Esophagus (tissue), 2 donors: Measurements from ENCODE around the gene TYRP1. TPM values are rescaled to one million over a fixed set of nuclear protein-coding genes. Genes with fewer than 3 reads are reported as not detected.

Experiments
- H3K27ac ChIP-seq, 2 donors: one replicate each; pipeline ENCODE4 v1.5.1; 2013; ENCODE audit warnings: low read depth in 2 of 2, mild to moderate bottlenecking in 2 of 2, inconsistent platforms in 1 of 2, low read length in 1 of 2, moderate library complexity in 1 of 2
- H3K27me3 ChIP-seq, 2 donors: one replicate each; pipeline ENCODE4 v1.6.1; 2013; ENCODE audit warnings: low read length in 2 of 2, control low read depth in 1 of 2, mild to moderate bottlenecking in 1 of 2; ENCODE audit not compliant: insufficient read depth in 2 of 2, control insufficient read depth in 1 of 2
- H3K36me3 ChIP-seq, 2 donors: one replicate each; pipeline ENCODE4 v1.6.1; 2013; ENCODE audit warnings: low read length in 1 of 2; ENCODE audit not compliant: control insufficient read depth in 2 of 2, insufficient read depth in 2 of 2
- H3K4me1 ChIP-seq, 2 donors: one replicate each; pipeline ENCODE4 v1.6.1; 2013; ENCODE audit warnings: low read length in 1 of 2; ENCODE audit not compliant: control insufficient read depth in 2 of 2, insufficient read depth in 2 of 2
- H3K4me3 ChIP-seq, 2 donors: one replicate each; pipeline ENCODE4 v1.5.1; 2013; ENCODE audit warnings: low read length in 2 of 2, mild to moderate bottlenecking in 2 of 2, low read depth in 1 of 2, moderate library complexity in 1 of 2
- H3K9me3 ChIP-seq, 2 donors: one replicate each; pipeline ENCODE4 v1.6.1; 2013; ENCODE audit warnings: mild to moderate bottlenecking in 2 of 2, low read depth in 1 of 2, low read length in 1 of 2, moderate library complexity in 1 of 2; ENCODE audit not compliant: control insufficient read depth in 2 of 2, insufficient read depth in 1 of 2
- WGBS, 2 donors: extraction: QIAGEN DNeasy Blood & Tissue Kit; methylation state at CpG; one replicate each; pipeline ENCODE4 v1.1.7; 2013; 5-methylcytosine and 5-hydroxymethylcytosine counted together
- polyA plus RNA-seq, 2 donors: library from polyadenylated mRNA; stranded (reverse); fragments of 200-250 nt; gene quantifications; one replicate each; pipeline ENCODE4 v1.2.3, GENCODE V29; 2013
- donor health status: healthy with polysubstance abuse.
- donor health status: Bipolar disorder and iron deficiency.

The TYRP1 gene
- polyA plus RNA-seq, 2 donors: 0.02 to 0.27 TPM

GRCh38 chr9:12748016-12748415 is 54.8 kb downstream of the TYRP1 start:
- no peaks in the 10 kb centered on the region for H3K9me3 ChIP-seq
- no peaks in the 10 kb centered on the region for H3K36me3 ChIP-seq
- no peaks in the 10 kb centered on the region for H3K27me3 ChIP-seq
- no peak overlapping the region for H3K4me3 ChIP-seq
- WGBS, 2 donors: 54 to 84% methylated on average over 1 of the region's 1 CpG
- H3K27ac ChIP-seq: no peak overlapping the region
- H3K4me1 ChIP-seq: no peaks in the 10 kb centered on the region

- no peaks in the 10 kb centered on the region for H3K9me3 ChIP-seq
- no peak overlapping the region for H3K4me3 ChIP-seq
- no peak overlapping the region for H3K27ac ChIP-seq
- no peaks in the 10 kb centered on the region for H3K27me3 ChIP-seq
- H3K4me1 ChIP-seq: no peaks in the 10 kb centered on the region
- H3K36me3 ChIP-seq: no peaks in the 10 kb centered on the region
Measured at GRCh38 chr9:12748954-12749353, 55.8 kb downstream of the TYRP1 start.

- H3K4me1 ChIP-seq: no peaks in the 10 kb centered on the region
- no peaks in the 10 kb centered on the region for H3K36me3 ChIP-seq
- H3K27ac ChIP-seq: no peak overlapping the region
- no peak overlapping the region for H3K4me3 ChIP-seq
- WGBS, 2 donors: 86 to 90% methylated on average over 3 of the region's 3 CpGs
- no peaks in the 10 kb centered on the region for H3K27me3 ChIP-seq
- no peaks in the 10 kb centered on the region for H3K9me3 ChIP-seq
Measured at GRCh38 chr9:12753931-12754330, 60.7 kb downstream of the TYRP1 start.

DNA sequence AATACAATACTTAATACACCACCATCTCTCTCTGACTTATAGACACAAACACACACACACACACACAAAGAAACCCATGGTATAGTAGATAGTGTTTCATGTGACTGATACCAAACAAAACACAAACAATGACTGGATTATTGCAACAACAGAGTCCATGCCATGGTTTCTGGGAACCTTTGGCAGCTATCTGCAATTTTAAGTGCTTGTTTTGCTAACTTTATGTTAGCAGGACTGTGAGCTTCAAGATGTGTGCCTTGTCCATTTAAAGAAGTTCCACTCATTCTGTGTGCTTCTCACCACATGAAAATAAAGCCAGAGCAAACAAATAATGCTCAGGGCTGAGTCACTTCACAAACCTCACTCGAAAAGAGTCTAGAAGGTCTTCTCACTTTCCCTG is 66.6 kb downstream of the TYRP1 start:
- Histone ChIP-seq H3K4me1 (peaks cover 0 to 1% of the 10 kb centered on the region in 2 donors), H3K4me3 (no peak overlapping the region), H3K36me3 (no peaks in the 10 kb centered on the region), H3K9me3 (no peaks in the 10 kb centered on the region), H3K27me3 (no peaks in the 10 kb centered on the region), H3K27ac (no peak overlapping the region)
- 62 to 76% methylated on average over 1 of the region's 1 CpG for WGBS, 2 donors

Other genes starting within 250 kb of the TYRP1 start
- 1 to 10 TPM; 1.9 to 3.1 TPM for gene LURAP1L, start 81.6 kb downstream of the TYRP1 start, polyA plus RNA-seq